K562 (cell line): ENCODE measurements around the gene ADGRB3. TPM values are rescaled to one million over a fixed set of nuclear protein-coding genes. Genes with fewer than 3 reads are reported as not detected.
A peak's percentile ranks its signal among the peaks of the same experiment; 100 is the strongest.

Experiments
- CBFB ChIP-seq: sonication (generic); formaldehyde crosslinking; IDR thresholded peaks from 2 replicates; pipeline ENCODE4 v1.4.0; 2020; ENCODE audit warnings: mild to moderate bottlenecking, missing genetic modification reagents
- ELF4 ChIP-seq: fragments of 450-650 bp; formaldehyde crosslinking; IDR thresholded peaks from 2 replicates; pipeline ENCODE4 v1.4.0; 2022; ENCODE audit warnings: missing genetic modification characterization
- KLF13 ChIP-seq: fragments of 450-650 bp; IDR thresholded peaks from 2 replicates; pipeline ENCODE4 v1.6.1; 2016; ENCODE audit warnings: missing genetic modification characterization, low read depth, mild to moderate bottlenecking, missing compliant biosample characterization, moderate library complexity, borderline replicate concordance
- MXI1 ChIP-seq: IDR thresholded peaks from 2 replicates; pipeline ENCODE4 v1.6.1; 2011; ENCODE audit warnings: low read depth, mild to moderate bottlenecking, improper control_type of control experiment, low read length
- POLR3A ChIP-seq: IDR thresholded peaks from 2 replicates; pipeline ENCODE4 v1.6.1; 2011; ENCODE audit warnings: borderline replicate concordance, mild to moderate bottlenecking, moderate library complexity; ENCODE audit not compliant: insufficient read length, insufficient read depth; ENCODE audit errors: extremely low read depth
- SMC3 ChIP-seq: conservative IDR thresholded peaks from 2 replicates; pipeline ENCODE4 v1.6.1; 2011; ENCODE audit warnings: low read depth, low read length, improper control_type of control experiment; ENCODE audit not compliant: insufficient read depth
- SOX6 ChIP-seq: fragments of 450-650 bp; IDR thresholded peaks from 2 replicates; pipeline ENCODE4 v1.6.1; 2014; ENCODE audit warnings: mild to moderate bottlenecking
- ZNF239 ChIP-seq: fragments of 250-450 bp; sonication (Bioruptor Pico); IDR thresholded peaks from 2 replicates; pipeline ENCODE4 v1.4.0; 2020; ENCODE audit warnings: mild to moderate bottlenecking
- polyA plus RNA-seq, 8 experiments: library from polyadenylated mRNA; depleted of rRNA in 4 of 8; stranded (reverse) in 5 of 8; unstranded in 3 of 8; fragments of >200 nt; fragmentation: Nextera tagmentation in 2 of 8; fragmentation: Illumina TruSeq in 1 of 8; extraction: Ambion mirVana in 2 of 8; extraction: Trizol in 1 of 8; gene quantifications; 2 replicates each; pipeline versions ENCODE4 v1.2.1 to v1.2.3, GENCODE V29; 2011 to 2014; ENCODE audit warnings: inconsistent platforms in 1 of 8, missing spikeins in 1 of 8
- total RNA-seq, 7 experiments: library from RNA; depleted of rRNA in 6 of 7; stranded (reverse); fragments of >200 nt in 6 of 7; fragmentation: Illumina TruSeq in 2 of 7; extraction: Trizol in 2 of 7; gene quantifications; 2 replicates each; pipeline versions ENCODE4 v1.2.1 to v1.2.3, GENCODE V29; 2011 to 2021; ENCODE audit warnings: low replicate concordance in 1 of 7
- TF ChIP-seq, protein P1 (sequence below): fragments of 250-450 bp; sonication (Bioruptor Pico); IDR thresholded peaks from 2 replicates; pipeline ENCODE4 v1.5.0; 2022; ENCODE audit warnings: mild to moderate bottlenecking
- TF ChIP-seq, protein P2 (sequence below), 2 experiments: fragments of 450-650 bp; IDR thresholded peaks; 2 replicates each; pipeline ENCODE4 v1.6.1; 2016
- TF ChIP-seq, protein P3 (sequence below): IDR thresholded peaks from 2 replicates; pipeline ENCODE4 v1.6.1; 2012; ENCODE audit warnings: low read depth, low read length, improper control_type of control experiment, borderline replicate concordance

Gene ADGRB3
- total and polyA plus RNA-seq, 9 of the 15 experiments (the other 6 are each of a cell fraction or from before 2014, with no cell fraction given) = 0.90 to 7.8 (median 2.4) TPM

DNA sequence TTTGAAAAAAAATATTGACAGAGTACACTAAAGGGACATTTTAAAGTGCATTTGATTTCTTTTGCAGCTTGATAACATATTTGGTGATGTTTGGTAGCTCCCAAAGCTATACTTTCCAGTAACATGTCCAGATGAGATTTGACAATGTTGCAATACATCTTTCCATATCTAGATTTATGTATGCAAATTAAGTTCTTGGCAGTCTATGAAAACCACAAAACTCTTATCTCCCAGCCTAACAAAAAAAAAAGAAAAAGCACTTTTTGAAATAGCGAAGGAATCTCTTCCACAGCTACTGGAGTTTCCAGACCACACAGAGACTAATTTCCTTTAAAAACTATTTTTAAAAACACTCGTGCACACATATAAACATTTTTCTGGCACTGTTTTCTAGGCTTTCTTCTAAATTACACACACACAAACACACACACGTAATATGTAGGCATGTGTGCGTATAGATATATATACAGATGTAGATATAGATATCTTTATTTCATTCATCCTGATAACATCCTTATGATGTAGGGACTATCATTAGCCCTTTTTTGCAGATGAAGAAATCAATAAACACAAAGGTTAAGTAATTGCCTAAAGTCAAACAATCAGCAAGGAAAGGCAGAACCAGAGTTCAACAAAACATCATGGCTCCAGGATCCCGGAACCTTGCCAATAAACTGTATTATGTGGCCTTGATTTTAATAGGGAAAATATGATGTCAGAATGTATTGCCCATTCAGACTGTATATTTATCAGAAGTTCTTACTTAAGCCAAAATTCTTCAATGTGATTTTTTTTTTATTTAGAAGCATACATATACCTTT, 93.3 kb downstream of the ADGRB3 start (continued):
- TF ChIP-seq, protein P1, sequence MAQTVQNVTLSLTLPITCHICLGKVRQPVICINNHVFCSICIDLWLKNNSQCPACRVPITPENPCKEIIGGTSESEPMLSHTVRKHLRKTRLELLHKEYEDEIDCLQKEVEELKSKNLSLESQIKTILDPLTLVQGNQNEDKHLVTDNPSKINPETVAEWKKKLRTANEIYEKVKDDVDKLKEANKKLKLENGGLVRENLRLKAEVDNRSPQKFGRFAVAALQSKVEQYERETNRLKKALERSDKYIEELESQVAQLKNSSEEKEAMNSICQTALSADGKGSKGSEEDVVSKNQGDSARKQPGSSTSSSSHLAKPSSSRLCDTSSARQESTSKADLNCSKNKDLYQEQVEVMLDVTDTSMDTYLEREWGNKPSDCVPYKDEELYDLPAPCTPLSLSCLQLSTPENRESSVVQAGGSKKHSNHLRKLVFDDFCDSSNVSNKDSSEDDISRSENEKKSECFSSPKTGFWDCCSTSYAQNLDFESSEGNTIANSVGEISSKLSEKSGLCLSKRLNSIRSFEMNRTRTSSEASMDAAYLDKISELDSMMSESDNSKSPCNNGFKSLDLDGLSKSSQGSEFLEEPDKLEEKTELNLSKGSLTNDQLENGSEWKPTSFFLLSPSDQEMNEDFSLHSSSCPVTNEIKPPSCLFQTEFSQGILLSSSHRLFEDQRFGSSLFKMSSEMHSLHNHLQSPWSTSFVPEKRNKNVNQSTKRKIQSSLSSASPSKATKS (CRISPR knock-in tag) = no peak
- TF ChIP-seq MXI1 (no peak), POLR3A (no peak), KLF13 (tag) (no peak), SMC3 (no peak), ELF4 (CRISPR knock-in tag) (no peak), CBFB (CRISPR knock-in tag) (no peak), ZNF239 (CRISPR knock-in tag) (no peak), SOX6 (peak; percentile 77)
- TF ChIP-seq, protein P2, sequence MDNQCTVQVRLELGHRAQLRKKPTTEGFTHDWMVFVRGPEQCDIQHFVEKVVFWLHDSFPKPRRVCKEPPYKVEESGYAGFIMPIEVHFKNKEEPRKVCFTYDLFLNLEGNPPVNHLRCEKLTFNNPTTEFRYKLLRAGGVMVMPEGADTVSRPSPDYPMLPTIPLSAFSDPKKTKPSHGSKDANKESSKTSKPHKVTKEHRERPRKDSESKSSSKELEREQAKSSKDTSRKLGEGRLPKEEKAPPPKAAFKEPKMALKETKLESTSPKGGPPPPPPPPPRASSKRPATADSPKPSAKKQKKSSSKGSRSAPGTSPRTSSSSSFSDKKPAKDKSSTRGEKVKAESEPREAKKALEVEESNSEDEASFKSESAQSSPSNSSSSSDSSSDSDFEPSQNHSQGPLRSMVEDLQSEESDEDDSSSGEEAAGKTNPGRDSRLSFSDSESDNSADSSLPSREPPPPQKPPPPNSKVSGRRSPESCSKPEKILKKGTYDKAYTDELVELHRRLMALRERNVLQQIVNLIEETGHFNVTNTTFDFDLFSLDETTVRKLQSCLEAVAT (IDR thresholded peaks at IDR 0.05) = peak in 1 of 2 experiments; percentile 60; a peak in 2 of 4 replicates
- TF ChIP-seq, protein P3, sequence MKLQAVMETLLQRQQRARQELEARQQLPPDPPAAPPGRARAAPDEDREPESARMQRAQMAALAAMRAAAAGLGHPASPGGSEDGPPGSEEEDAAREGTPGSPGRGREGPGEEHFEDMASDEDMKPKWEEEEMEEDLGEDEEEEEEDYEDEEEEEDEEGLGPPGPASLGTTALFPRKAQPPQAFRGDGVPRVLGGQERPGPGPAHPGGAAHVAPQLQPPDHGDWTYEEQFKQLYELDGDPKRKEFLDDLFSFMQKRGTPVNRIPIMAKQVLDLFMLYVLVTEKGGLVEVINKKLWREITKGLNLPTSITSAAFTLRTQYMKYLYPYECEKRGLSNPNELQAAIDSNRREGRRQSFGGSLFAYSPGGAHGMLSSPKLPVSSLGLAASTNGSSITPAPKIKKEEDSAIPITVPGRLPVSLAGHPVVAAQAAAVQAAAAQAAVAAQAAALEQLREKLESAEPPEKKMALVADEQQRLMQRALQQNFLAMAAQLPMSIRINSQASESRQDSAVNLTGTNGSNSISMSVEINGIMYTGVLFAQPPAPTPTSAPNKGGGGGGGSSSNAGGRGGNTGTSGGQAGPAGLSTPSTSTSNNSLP = peak; percentile 42; the same call in 1 of the 2 replicates
- TF ChIP-seq, all 486 proteins: peak for 29
